C4-2B (cell line): Measurements from ENCODE around the gene BTNL8.

Experiments used
- H3K27ac ChIP-seq: fragments of 450-650 bp; 2 replicates; pipeline ENCODE4 v1.5.1; 2017
- ZFX ChIP-seq: fragments of 450-650 bp; IDR thresholded peaks from 2 replicates; pipeline ENCODE4 v1.6.1; 2017
- TF ChIP-seq, protein P1 (sequence below): fragments of 450-650 bp; conservative IDR thresholded peaks from 2 replicates; pipeline ENCODE4 v1.5.1; 2017; ENCODE audit warnings: mild to moderate bottlenecking

Gene BTNL8

DNA sequence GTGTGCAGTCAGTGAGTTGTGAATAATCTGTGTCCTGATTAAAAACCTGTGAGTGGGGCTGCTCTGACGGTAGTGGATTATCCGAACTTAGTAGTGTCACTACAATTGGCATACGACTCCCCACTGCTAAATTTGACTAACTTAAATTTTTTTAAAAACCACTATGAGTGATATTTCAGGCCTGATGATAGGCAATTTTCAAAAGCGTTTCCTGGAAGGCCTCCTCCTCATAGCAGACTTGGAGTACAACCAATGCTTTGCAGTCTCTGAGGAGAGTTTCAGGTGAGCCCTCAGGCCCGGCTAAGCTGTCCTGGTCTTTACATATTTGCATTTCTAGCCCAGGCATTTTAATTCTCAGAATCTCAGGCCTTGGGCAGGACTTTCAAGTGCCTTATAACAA is 10.8 kb downstream of the BTNL8 start:
- no peak for TF ChIP-seq ZFX
- TF ChIP-seq, protein P1, sequence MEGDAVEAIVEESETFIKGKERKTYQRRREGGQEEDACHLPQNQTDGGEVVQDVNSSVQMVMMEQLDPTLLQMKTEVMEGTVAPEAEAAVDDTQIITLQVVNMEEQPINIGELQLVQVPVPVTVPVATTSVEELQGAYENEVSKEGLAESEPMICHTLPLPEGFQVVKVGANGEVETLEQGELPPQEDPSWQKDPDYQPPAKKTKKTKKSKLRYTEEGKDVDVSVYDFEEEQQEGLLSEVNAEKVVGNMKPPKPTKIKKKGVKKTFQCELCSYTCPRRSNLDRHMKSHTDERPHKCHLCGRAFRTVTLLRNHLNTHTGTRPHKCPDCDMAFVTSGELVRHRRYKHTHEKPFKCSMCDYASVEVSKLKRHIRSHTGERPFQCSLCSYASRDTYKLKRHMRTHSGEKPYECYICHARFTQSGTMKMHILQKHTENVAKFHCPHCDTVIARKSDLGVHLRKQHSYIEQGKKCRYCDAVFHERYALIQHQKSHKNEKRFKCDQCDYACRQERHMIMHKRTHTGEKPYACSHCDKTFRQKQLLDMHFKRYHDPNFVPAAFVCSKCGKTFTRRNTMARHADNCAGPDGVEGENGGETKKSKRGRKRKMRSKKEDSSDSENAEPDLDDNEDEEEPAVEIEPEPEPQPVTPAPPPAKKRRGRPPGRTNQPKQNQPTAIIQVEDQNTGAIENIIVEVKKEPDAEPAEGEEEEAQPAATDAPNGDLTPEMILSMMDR, result no peak
- H3K27ac ChIP-seq, result no peak overlapping the region

DNA sequence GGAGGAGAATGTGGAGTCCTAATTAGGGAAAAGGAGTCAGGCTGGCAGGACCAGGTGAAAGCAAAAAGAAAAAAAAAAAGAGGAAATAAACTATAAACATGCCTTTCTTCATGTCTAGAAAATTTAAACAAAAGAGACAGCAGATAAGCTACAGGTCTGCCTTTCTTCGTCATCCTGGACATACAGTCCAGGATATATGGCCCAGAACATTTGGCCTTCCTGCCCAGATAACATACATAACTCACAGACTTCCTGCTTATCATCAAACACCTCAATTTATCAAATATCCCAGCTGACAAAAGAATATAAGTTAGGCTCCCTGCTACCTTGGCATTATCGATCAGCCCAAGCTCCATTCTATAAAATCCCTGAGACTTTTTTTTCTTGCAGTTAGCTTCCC is 11.2 kb downstream of the BTNL8 start:
- no peak for TF ChIP-seq ZFX
- TF ChIP-seq, protein P1, result no peak
- H3K27ac ChIP-seq, result no peak overlapping the region

- no peak overlapping the region for H3K27ac ChIP-seq
- no peak for TF ChIP-seq ZFX
- TF ChIP-seq, protein P1, result no peak
Observed at GRCh38 chr5:180910735-180911134, 11.8 kb downstream of the BTNL8 start.

DNA sequence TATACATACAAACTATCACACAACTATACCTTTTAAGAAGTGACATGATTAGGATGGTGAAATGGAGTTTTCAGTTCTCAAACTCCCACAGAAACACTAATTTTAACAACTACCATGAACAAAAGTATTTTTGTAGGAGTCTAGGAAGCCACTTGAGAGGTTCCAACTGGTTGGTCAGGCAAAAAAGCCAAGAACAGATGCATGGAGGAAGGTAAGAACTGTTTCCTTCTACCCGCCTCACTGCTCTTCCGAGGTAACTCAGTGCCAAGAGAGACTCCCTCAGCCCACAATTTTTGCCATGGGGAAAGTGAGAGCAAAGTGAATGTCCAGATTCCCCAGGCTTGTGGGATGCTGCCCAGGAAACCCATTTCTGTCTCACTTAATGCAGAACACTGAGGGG is 15.7 kb downstream of the BTNL8 start:
- no peak overlapping the region for H3K27ac ChIP-seq
- TF ChIP-seq, protein P1, result no peak
- no peak for TF ChIP-seq ZFX

- TF ChIP-seq, protein P1, result no peak
Observed at GRCh38 chr5:180915924-180916323, 17.0 kb downstream of the BTNL8 start.

DNA sequence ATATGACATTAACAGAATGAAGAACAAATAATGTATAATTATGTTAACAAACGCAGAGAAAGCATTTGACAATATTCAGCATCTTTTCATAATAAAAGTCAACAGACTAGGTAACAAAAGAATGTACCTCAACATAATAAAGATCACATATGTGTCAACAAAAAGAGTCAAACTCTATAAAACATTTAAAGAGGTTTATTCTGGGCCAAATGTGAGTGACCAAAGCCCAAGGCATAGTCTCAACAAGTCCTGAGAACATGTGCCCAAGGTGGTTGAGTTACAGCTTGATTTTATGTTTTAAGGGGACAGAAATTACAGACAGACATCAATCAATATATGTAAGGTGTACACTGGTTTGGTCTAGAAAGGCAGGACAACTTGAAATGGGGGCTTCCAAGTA is 19.4 kb downstream of the BTNL8 start:
- TF ChIP-seq, protein P1, result no peak
- no peak for TF ChIP-seq ZFX
- H3K27ac ChIP-seq, result no peak overlapping the region

More at GRCh38 chr5:180915924-180916323, 17.0 kb downstream of the BTNL8 start:
- H3K27ac ChIP-seq, result no peak overlapping the region

GRCh38 chr5:180920710-180921109 is 21.8 kb downstream of the BTNL8 start:
- no peak for TF ChIP-seq ZFX
- TF ChIP-seq, protein P1, result no peak
- no peak overlapping the region for H3K27ac ChIP-seq
